ENCODE results near the gene RAB33A. TPM values are rescaled to one million over a fixed set of nuclear protein-coding genes. Genes with fewer than 3 reads are reported as not detected.
A peak's percentile ranks its signal among the peaks of the same experiment; 100 is the strongest.

Gene RAB33A
- total and polyA plus RNA-seq, 2 donors (not counting 1 experiment from before 2014, with no cell fraction given): 2.4 to 5.4 TPM

DNA sequence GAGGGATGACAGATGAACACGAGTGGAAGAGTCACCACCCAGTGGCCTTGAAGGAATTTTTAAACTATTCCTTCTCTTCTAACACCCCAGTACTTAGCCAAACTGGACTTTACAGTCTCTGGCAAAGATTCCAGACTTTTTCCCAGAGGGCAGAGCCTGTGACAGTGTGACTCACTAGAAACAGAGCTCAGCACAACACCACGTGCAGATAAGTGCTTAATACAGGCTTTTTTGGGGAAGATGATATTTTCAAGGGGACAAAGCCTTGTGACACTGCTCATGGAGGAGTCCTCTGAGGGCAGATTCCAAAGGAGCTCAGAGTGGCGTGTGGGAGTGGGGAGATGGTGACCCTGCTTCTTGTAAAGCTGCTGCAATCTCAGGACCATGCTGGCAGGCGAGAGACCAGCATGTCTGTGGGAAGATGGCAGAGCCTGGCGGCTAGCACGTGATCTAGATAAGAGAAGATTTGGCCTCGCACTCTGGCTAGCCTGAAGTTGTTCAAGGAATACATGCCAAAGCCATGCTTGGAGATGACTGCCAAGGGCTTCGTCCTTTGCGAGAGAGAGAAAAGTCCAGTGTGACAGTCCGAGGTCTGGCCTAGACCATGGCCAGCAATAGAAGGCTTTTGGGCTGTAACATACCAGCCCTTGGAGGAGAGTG, 2.4 kb downstream of the RAB33A start:
- Histone ChIP-seq H4K20me1 (ENCODE audit: control insufficient read depth, insufficient read depth, low read length, poor library complexity, severe bottlenecking) (no peaks in the 10 kb centered on the region), H3K79me2 (ENCODE audit: control insufficient read depth, insufficient read depth, low read length) (peaks cover 6% of the 10 kb centered on the region), H3K4me1 (ENCODE audit: control insufficient read depth in 2 of 2, insufficient read depth in 2 of 2, low read length in 2 of 2) (peaks cover 37 to 62% of the 10 kb centered on the region in 2 donors), H3K9ac (ENCODE audit: low read length) (peak overlapping the region; percentile 70), H3K9me3 (ENCODE audit: control extremely low read depth in 1 of 3, control insufficient read depth in 2 of 3, insufficient read depth in 1 of 3, low read length in 2 of 3) (no peaks in the 10 kb centered on the region), H2AFZ (ENCODE audit: insufficient read depth, low read depth, low read length, poor library complexity, severe bottlenecking) (no peak overlapping the region), H3K4me2 (replicated peaks; ENCODE audit: low read depth, low read length, poor library complexity, severe bottlenecking) (peak overlapping the region; percentile 88), H3K27me3 (replicated peaks in 1 of 4; ENCODE audit: control extremely low read depth in 1 of 4, control insufficient read depth in 3 of 4, insufficient read depth in 4 of 4, low read length in 3 of 4) (no peaks in the 10 kb centered on the region), H3K27ac (ENCODE audit: low read length in 2 of 2) (peak overlapping the region in 1 of 2 donors; percentile 66), H3K4me3 (ENCODE audit: control extremely low read depth in 1 of 5, extremely low read depth in 1 of 5, insufficient read depth in 1 of 5, low read depth in 2 of 5, low read length in 4 of 5) (no peak overlapping the region), H3K36me3 (replicated peaks in 1 of 2; ENCODE audit: control extremely low read depth in 1 of 2, control insufficient read depth in 1 of 2, extremely low read depth in 1 of 2, insufficient read depth in 2 of 2, low read length in 1 of 2) (no peaks in the 10 kb centered on the region)
- H3K4me3 Mint-ChIP-seq: peak overlapping the region; percentile 91
- no peak for ATAC-seq (ENCODE audit: low read depth)
- no peak for DNase-seq
- intact Hi-C loops (cut with micrococcal nuclease): loop anchor here (5.0 kb wide), 1 partner anchor 93 kb away; the partner anchor contains the start of gene ZNF280C
- ChIA-PET CTCF (interaction anchor here (1.0 to 3.4 kb wide), 3 partner anchors 12 to 93 kb away, joined by 3 to 17 read pairs (median 3); no protein-coding TSS in a partner anchor), POLR2A (no interaction called here)
- TF ChIP-seq, protein P1, sequence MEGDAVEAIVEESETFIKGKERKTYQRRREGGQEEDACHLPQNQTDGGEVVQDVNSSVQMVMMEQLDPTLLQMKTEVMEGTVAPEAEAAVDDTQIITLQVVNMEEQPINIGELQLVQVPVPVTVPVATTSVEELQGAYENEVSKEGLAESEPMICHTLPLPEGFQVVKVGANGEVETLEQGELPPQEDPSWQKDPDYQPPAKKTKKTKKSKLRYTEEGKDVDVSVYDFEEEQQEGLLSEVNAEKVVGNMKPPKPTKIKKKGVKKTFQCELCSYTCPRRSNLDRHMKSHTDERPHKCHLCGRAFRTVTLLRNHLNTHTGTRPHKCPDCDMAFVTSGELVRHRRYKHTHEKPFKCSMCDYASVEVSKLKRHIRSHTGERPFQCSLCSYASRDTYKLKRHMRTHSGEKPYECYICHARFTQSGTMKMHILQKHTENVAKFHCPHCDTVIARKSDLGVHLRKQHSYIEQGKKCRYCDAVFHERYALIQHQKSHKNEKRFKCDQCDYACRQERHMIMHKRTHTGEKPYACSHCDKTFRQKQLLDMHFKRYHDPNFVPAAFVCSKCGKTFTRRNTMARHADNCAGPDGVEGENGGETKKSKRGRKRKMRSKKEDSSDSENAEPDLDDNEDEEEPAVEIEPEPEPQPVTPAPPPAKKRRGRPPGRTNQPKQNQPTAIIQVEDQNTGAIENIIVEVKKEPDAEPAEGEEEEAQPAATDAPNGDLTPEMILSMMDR (IDR thresholded peaks at IDR 0.05): no peak
- no peak for TF ChIP-seq EZH2 (IDR thresholded peaks at IDR 0.05; ENCODE audit: borderline replicate concordance, insufficient read depth, low read depth, low read length, poor library complexity, severe bottlenecking)
- no peaks in the 10 kb centered on the region for H3K27me3 Mint-ChIP-seq
- H3K9me3 Mint-ChIP-seq (ENCODE audit: insufficient read depth): no peaks in the 10 kb centered on the region
- H3K4me1 Mint-ChIP-seq: peaks cover 62% of the 10 kb centered on the region
- H3K27ac Mint-ChIP-seq: peak overlapping the region; percentile 86
- 94% methylated on average over 6 of the region's 10 CpGs for WGBS (ENCODE audit: insufficient coverage)

DNA sequence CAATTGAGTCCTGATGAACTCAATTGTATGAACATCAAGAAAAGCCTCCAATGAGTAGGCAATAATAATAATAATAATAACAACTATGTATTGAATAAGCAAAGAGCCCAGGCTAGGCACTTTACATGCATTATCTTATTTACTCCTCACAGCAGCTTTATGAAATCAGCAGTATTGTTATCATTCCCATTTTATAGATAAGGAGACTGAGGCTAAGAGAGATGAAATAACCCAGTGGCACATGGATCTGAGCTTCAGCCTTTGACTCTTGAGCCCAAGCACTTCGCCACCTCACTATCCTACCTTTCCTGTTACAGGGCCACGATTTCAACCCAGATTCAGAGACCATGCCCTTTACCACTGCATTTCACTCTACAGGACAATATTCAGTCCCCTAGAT, 3.2 kb downstream of the RAB33A start:
- no peak overlapping the region for H3K4me2 ChIP-seq (replicated peaks; ENCODE audit: low read depth, low read length, poor library complexity, severe bottlenecking)
- H3K4me3 ChIP-seq (ENCODE audit: control extremely low read depth in 1 of 5, extremely low read depth in 1 of 5, insufficient read depth in 1 of 5, low read depth in 2 of 5, low read length in 4 of 5): no peak overlapping the region
- no peaks in the 10 kb centered on the region for H3K36me3 ChIP-seq (replicated peaks in 1 of 2; ENCODE audit: control extremely low read depth in 1 of 2, control insufficient read depth in 1 of 2, extremely low read depth in 1 of 2, insufficient read depth in 2 of 2, low read length in 1 of 2)
- H2AFZ ChIP-seq (ENCODE audit: insufficient read depth, low read depth, low read length, poor library complexity, severe bottlenecking): no peak overlapping the region
- Mint-ChIP-seq H3K27ac (peak overlapping the region; percentile 70), H3K27me3 (no peaks in the 10 kb centered on the region), H3K4me3 (peak overlapping the region; percentile 29), H3K4me1 (peaks cover 67% of the 10 kb centered on the region), H3K9me3 (ENCODE audit: insufficient read depth) (no peaks in the 10 kb centered on the region)
- no peaks in the 10 kb centered on the region for H3K27me3 ChIP-seq (replicated peaks in 1 of 4; ENCODE audit: control extremely low read depth in 1 of 4, control insufficient read depth in 3 of 4, insufficient read depth in 4 of 4, low read length in 3 of 4)
- H3K9me3 ChIP-seq (ENCODE audit: control extremely low read depth in 1 of 3, control insufficient read depth in 2 of 3, insufficient read depth in 1 of 3, low read length in 2 of 3): no peaks in the 10 kb centered on the region
- no CpG with 5 or more reads among the region's 2 CpGs for WGBS (ENCODE audit: insufficient coverage)
- TF ChIP-seq EZH2 (IDR thresholded peaks at IDR 0.05; ENCODE audit: borderline replicate concordance, insufficient read depth, low read depth, low read length, poor library complexity, severe bottlenecking): no peak
- TF ChIP-seq, protein P1 (IDR thresholded peaks at IDR 0.05): no peak
- H3K27ac ChIP-seq (ENCODE audit: low read length in 2 of 2): no peak overlapping the region
- no peak overlapping the region for H3K9ac ChIP-seq (ENCODE audit: low read length)
- H4K20me1 ChIP-seq (ENCODE audit: control insufficient read depth, insufficient read depth, low read length, poor library complexity, severe bottlenecking): no peaks in the 10 kb centered on the region
- peaks cover 14% of the 10 kb centered on the region for H3K79me2 ChIP-seq (ENCODE audit: control insufficient read depth, insufficient read depth, low read length)
- ChIA-PET POLR2A (no interaction called here), CTCF (no interaction called here)
- intact Hi-C loops (cut with micrococcal nuclease): loop anchor here (5.0 kb wide), 1 partner anchor 92 kb away; the partner anchor contains the start of gene ZNF280C
- no peak for DNase-seq
- no peak for ATAC-seq (ENCODE audit: low read depth)
- H3K4me1 ChIP-seq (ENCODE audit: control insufficient read depth in 2 of 2, insufficient read depth in 2 of 2, low read length in 2 of 2): peaks cover 37 to 62% of the 10 kb centered on the region in 2 donors
